Lower leg skin (tissue), 3 donors: Measurements from ENCODE around the gene FAM204A.

Experiments used
- CTCF ChIP-seq, 3 donors: fragments of 450-650 bp; IDR thresholded peaks; one replicate each; pipeline ENCODE4 v1.5.1; 2016; ENCODE audit warnings: antibody characterized with exemption in 3 of 3, mild to moderate bottlenecking in 3 of 3, moderate library complexity in 2 of 3
- POLR2A ChIP-seq, 2 donors: fragments of 450-650 bp; IDR thresholded peaks; one replicate each; pipeline ENCODE4 v1.6.1; 2016 to 2017; ENCODE audit warnings: antibody characterized with exemption in 2 of 2, mild to moderate bottlenecking in 1 of 2, moderate library complexity in 1 of 2

- TF ChIP-seq CTCF (IDR thresholded peaks at IDR 0.05) (no peak), POLR2A (IDR thresholded peaks at IDR 0.05) (no peak)
Measured at GRCh38 chr10:118276204-118276603, 65.9 kb downstream of the FAM204A start.
